ENCODE data around the gene PIGZ.

DNA sequence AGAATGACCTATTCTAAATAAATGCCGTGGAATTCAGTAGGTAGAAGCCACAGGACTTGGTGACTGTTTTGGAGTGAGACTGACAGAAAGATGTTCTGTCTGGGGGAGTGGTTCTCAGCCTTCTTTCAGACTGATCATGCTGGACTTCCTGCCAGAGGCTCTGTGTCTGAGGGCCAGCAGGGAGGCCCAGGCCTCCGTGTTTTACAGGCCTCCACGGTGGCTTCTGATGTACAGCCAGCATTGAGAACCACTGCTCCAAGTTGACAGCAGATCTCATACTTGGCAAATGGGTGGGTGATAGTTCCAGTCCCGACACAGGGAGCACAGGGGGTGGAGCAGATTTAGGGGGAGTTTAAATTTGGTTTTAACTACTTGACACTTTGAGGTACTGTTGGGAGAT is 6.7 kb upstream of the PIGZ start:
- TF ChIP-seq, protein P1, sequence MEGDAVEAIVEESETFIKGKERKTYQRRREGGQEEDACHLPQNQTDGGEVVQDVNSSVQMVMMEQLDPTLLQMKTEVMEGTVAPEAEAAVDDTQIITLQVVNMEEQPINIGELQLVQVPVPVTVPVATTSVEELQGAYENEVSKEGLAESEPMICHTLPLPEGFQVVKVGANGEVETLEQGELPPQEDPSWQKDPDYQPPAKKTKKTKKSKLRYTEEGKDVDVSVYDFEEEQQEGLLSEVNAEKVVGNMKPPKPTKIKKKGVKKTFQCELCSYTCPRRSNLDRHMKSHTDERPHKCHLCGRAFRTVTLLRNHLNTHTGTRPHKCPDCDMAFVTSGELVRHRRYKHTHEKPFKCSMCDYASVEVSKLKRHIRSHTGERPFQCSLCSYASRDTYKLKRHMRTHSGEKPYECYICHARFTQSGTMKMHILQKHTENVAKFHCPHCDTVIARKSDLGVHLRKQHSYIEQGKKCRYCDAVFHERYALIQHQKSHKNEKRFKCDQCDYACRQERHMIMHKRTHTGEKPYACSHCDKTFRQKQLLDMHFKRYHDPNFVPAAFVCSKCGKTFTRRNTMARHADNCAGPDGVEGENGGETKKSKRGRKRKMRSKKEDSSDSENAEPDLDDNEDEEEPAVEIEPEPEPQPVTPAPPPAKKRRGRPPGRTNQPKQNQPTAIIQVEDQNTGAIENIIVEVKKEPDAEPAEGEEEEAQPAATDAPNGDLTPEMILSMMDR (IDR thresholded peaks at IDR 0.05 in 8 of 11, conservative IDR thresholded peaks at IDR 0.05 in 3 of 11): no peak
- TF ChIP-seq POLR2AphosphoS5 (IDR thresholded peaks at IDR 0.05) (no peak), POLR2A (IDR thresholded peaks at IDR 0.05) (no peak)
